ENCODE data around the gene MYT1. TPM values are rescaled to one million over a fixed set of nuclear protein-coding genes. Genes with fewer than 3 reads are reported as not detected.

Gene MYT1
- total and polyA plus RNA-seq, 2 of the 13 experiments (the other 11 are each of a cell fraction or from before 2014, with no cell fraction given) = 0.58 to 2.5 TPM

- no peak for TF ChIP-seq ZNF33A (CRISPR knock-in tag; IDR thresholded peaks at IDR 0.05; ENCODE audit: borderline replicate concordance)
- TF ChIP-seq, protein P1, sequence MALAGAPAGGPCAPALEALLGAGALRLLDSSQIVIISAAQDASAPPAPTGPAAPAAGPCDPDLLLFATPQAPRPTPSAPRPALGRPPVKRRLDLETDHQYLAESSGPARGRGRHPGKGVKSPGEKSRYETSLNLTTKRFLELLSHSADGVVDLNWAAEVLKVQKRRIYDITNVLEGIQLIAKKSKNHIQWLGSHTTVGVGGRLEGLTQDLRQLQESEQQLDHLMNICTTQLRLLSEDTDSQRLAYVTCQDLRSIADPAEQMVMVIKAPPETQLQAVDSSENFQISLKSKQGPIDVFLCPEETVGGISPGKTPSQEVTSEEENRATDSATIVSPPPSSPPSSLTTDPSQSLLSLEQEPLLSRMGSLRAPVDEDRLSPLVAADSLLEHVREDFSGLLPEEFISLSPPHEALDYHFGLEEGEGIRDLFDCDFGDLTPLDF (CRISPR knock-in tag; IDR thresholded peaks at IDR 0.05) = no peak
- no peak for TF ChIP-seq ZNF782 (CRISPR knock-in tag; IDR thresholded peaks at IDR 0.05; ENCODE audit: borderline replicate concordance)
- no peak for TF ChIP-seq ZNF264 (CRISPR knock-in tag; IDR thresholded peaks at IDR 0.05)
- TF ChIP-seq, protein P2, sequence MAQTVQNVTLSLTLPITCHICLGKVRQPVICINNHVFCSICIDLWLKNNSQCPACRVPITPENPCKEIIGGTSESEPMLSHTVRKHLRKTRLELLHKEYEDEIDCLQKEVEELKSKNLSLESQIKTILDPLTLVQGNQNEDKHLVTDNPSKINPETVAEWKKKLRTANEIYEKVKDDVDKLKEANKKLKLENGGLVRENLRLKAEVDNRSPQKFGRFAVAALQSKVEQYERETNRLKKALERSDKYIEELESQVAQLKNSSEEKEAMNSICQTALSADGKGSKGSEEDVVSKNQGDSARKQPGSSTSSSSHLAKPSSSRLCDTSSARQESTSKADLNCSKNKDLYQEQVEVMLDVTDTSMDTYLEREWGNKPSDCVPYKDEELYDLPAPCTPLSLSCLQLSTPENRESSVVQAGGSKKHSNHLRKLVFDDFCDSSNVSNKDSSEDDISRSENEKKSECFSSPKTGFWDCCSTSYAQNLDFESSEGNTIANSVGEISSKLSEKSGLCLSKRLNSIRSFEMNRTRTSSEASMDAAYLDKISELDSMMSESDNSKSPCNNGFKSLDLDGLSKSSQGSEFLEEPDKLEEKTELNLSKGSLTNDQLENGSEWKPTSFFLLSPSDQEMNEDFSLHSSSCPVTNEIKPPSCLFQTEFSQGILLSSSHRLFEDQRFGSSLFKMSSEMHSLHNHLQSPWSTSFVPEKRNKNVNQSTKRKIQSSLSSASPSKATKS (CRISPR knock-in tag; IDR thresholded peaks at IDR 0.05) = no peak
- no peak for TF ChIP-seq ATF6 (CRISPR knock-in tag; conservative IDR thresholded peaks at IDR 0.05)
- 0 out of 2 replicates have a peak, but pooled peaks have one; percentile 35 for TF ChIP-seq ATF2 (CRISPR knock-in tag; IDR thresholded peaks at IDR 0.05)
- TF ChIP-seq ZBTB42 (CRISPR knock-in tag; IDR thresholded peaks at IDR 0.05) = no peak
- no peak for TF ChIP-seq ELF4 (CRISPR knock-in tag; IDR thresholded peaks at IDR 0.05; ENCODE audit: borderline replicate concordance)
- no peak for TF ChIP-seq ZBTB44 (CRISPR knock-in tag; IDR thresholded peaks at IDR 0.05)
- TF ChIP-seq ATAD3A (CRISPR knock-in tag; IDR thresholded peaks at IDR 0.05) = no peak
- TF ChIP-seq, protein P3, sequence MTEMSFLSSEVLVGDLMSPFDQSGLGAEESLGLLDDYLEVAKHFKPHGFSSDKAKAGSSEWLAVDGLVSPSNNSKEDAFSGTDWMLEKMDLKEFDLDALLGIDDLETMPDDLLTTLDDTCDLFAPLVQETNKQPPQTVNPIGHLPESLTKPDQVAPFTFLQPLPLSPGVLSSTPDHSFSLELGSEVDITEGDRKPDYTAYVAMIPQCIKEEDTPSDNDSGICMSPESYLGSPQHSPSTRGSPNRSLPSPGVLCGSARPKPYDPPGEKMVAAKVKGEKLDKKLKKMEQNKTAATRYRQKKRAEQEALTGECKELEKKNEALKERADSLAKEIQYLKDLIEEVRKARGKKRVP (CRISPR knock-in tag; IDR thresholded peaks at IDR 0.05) = 0 out of 4 replicates have a peak, but pooled peaks of 1 of the 2 experiments have one; percentile 15
- no peak for TF ChIP-seq SYNCRIP (IDR thresholded peaks at IDR 0.05; ENCODE audit: insufficient read depth, low read depth, low read length)
- TF ChIP-seq PHB2 (IDR thresholded peaks at IDR 0.05; ENCODE audit: partially characterized antibody) = no peak
- no peak for TF ChIP-seq RARA (CRISPR knock-in tag; IDR thresholded peaks at IDR 0.05)
- no peak for TF ChIP-seq GABPA (IDR thresholded peaks at IDR 0.05; ENCODE audit: low read depth, low read length)
- no peak for TF ChIP-seq GABPA (CRISPR knock-in tag; IDR thresholded peaks at IDR 0.05; ENCODE audit: low read depth)
- TF ChIP-seq ZNF274 (CRISPR knock-in tag; IDR thresholded peaks at IDR 0.05) = 0 out of 2 replicates have a peak, but pooled peaks have one; percentile 15
- TF ChIP-seq CAMTA2 (CRISPR knock-in tag; IDR thresholded peaks at IDR 0.05; ENCODE audit: borderline replicate concordance) = no peak
Measured at GRCh38 chr20:64212755-64213154, 48.5 kb downstream of the MYT1 start (continued).

Data from HepG2 (cell line).